Measurements from ENCODE around the gene ZNF341. TPM values are rescaled to one million over a fixed set of nuclear protein-coding genes. Genes with fewer than 3 reads are reported as not detected.

The ZNF341 gene
- polyA plus RNA-seq, 1 experiment = 2.9 TPM

DNA sequence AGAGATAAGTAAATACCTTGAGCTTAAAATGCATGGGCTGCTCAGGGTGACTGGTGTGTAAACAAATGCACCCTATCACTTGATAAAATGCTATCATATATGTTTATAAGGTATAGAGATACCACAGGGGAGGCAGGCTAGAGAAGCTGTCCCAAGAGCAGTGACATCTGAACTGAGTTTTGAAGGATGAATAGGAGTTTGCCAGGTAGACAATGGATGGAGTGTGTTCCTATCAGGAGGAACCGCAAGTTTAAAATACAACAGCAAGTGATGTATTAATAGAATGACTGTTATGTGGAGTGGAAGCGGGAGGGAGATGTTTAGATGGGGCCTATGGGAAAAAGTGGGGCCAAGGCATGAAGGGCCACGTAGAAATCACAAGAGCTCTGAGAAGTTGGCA, 40.6 kb downstream of the ZNF341 start:
- ChIA-PET CTCF (no interaction called here), POLR2A (no interaction called here)
- no peak overlapping the region for H3K4me3 ChIP-seq (ENCODE audit: low read depth, low read length)
- DNase-seq (ENCODE audit: low read depth) = no peak
- TF ChIP-seq, protein P1, sequence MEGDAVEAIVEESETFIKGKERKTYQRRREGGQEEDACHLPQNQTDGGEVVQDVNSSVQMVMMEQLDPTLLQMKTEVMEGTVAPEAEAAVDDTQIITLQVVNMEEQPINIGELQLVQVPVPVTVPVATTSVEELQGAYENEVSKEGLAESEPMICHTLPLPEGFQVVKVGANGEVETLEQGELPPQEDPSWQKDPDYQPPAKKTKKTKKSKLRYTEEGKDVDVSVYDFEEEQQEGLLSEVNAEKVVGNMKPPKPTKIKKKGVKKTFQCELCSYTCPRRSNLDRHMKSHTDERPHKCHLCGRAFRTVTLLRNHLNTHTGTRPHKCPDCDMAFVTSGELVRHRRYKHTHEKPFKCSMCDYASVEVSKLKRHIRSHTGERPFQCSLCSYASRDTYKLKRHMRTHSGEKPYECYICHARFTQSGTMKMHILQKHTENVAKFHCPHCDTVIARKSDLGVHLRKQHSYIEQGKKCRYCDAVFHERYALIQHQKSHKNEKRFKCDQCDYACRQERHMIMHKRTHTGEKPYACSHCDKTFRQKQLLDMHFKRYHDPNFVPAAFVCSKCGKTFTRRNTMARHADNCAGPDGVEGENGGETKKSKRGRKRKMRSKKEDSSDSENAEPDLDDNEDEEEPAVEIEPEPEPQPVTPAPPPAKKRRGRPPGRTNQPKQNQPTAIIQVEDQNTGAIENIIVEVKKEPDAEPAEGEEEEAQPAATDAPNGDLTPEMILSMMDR (IDR thresholded peaks at IDR 0.05; ENCODE audit: insufficient read depth, low read depth, low read length) = no peak
- no peaks in the 10 kb centered on the region for H3K27me3 ChIP-seq (ENCODE audit: control insufficient read depth, insufficient read depth, low read length)
- H3K36me3 ChIP-seq (ENCODE audit: control insufficient read depth, insufficient read depth, low read length) = no peaks in the 10 kb centered on the region; the same call in 1 of the 2 replicates

- ChIA-PET POLR2A (no interaction called here), CTCF (no interaction called here)
- DNase-seq (ENCODE audit: low read depth) = no peak
- Histone ChIP-seq H3K27me3 (ENCODE audit: control insufficient read depth, insufficient read depth, low read length) (no peaks in the 10 kb centered on the region), H3K4me3 (ENCODE audit: low read depth, low read length) (no peak overlapping the region), H3K36me3 (ENCODE audit: control insufficient read depth, insufficient read depth, low read length) (no peaks in the 10 kb centered on the region; the same call in 1 of the 2 replicates)
- TF ChIP-seq, protein P1 (IDR thresholded peaks at IDR 0.05; ENCODE audit: insufficient read depth, low read depth, low read length) = no peak
Observed at GRCh38 chr20:33773412-33774089, 41.8 kb downstream of the ZNF341 start.

- TF ChIP-seq, protein P1 (IDR thresholded peaks at IDR 0.05; ENCODE audit: insufficient read depth, low read depth, low read length) = no peak
- Histone ChIP-seq H3K4me3 (ENCODE audit: low read depth, low read length) (no peak overlapping the region), H3K27me3 (ENCODE audit: control insufficient read depth, insufficient read depth, low read length) (no peaks in the 10 kb centered on the region), H3K36me3 (ENCODE audit: control insufficient read depth, insufficient read depth, low read length) (no peaks in the 10 kb centered on the region)
- no peak for DNase-seq (ENCODE audit: low read depth)
- ChIA-PET CTCF (no interaction called here), POLR2A (no interaction called here)
Observed at GRCh38 chr20:33777816-33778215, 46.0 kb downstream of the ZNF341 start.

DNA sequence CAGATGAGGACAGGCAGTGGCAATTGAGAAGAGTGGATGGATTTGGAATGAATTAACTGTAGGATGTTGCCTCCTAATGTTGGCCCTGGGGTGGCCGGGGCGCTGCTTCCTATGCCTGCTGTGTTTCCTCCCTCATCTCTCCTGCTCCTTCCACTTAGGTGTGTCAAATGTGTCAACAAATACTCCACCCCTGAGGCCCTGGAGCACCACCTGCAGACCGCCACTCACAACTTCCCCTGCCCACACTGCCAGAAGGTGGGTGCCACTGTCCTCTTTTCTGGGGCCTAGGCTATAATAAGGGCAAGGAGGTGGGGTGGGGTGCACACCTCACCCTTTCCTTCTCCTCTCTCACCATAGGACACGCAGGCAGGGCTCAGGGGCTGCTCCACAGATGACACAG, 49.3 kb downstream of the ZNF341 start:
- POLR2A ChIA-PET = no interaction called here
- Histone ChIP-seq H3K36me3 (ENCODE audit: control insufficient read depth, insufficient read depth, low read length) (no peaks in the 10 kb centered on the region), H3K27me3 (ENCODE audit: control insufficient read depth, insufficient read depth, low read length) (no peaks in the 10 kb centered on the region), H3K4me3 (ENCODE audit: low read depth, low read length) (no peak overlapping the region)
- CTCF ChIA-PET = interaction anchor here (0.6 to 2.2 kb wide), 3 partner anchors 11 to 82 kb away, joined by 3 to 5 read pairs (median 3); no protein-coding TSS in a partner anchor
- TF ChIP-seq, protein P1 (IDR thresholded peaks at IDR 0.05; ENCODE audit: insufficient read depth, low read depth, low read length) = no peak
- no peak for DNase-seq (ENCODE audit: low read depth)

- ChIA-PET POLR2A (no interaction called here), CTCF (interaction anchor here (2.2 kb wide), 1 partner anchor 10 kb away, joined by 10 read pairs; no protein-coding TSS in a partner anchor)
- no peaks in the 10 kb centered on the region for H3K27me3 ChIP-seq (ENCODE audit: control insufficient read depth, insufficient read depth, low read length)
- DNase-seq (ENCODE audit: low read depth) = no peak
- H3K4me3 ChIP-seq (ENCODE audit: low read depth, low read length) = no peak overlapping the region
- TF ChIP-seq, protein P1 (IDR thresholded peaks at IDR 0.05; ENCODE audit: insufficient read depth, low read depth, low read length) = no peak
- H3K36me3 ChIP-seq (ENCODE audit: control insufficient read depth, insufficient read depth, low read length) = no peaks in the 10 kb centered on the region
Observed at GRCh38 chr20:33781945-33782344, 50.1 kb downstream of the ZNF341 start.
